GM23248 (cell line): ENCODE measurements around the gene IRF4.

Experiments
- EZH2 ChIP-seq: fragments of 200-600 bp; sonication (generic); IDR thresholded peaks from 2 replicates; pipeline ENCODE4 v1.6.1; 2018; ENCODE audit warnings: antibody characterized with exemption, mild to moderate bottlenecking; ENCODE audit not compliant: insufficient read depth, poor library complexity, severe bottlenecking
- EZH2phosphoT487 ChIP-seq: fragments of 200-600 bp; sonication (generic); IDR thresholded peaks from 2 replicates; pipeline ENCODE4 v1.6.1; 2018; ENCODE audit warnings: antibody characterized with exemption, moderate library complexity, mild to moderate bottlenecking, low read depth; ENCODE audit not compliant: insufficient read depth

- TF ChIP-seq EZH2 (no peak), EZH2phosphoT487 (no peak)
Measured at GRCh38 chr6:453152-453551, 61.6 kb downstream of the IRF4 start.
